ENCODE data around the gene OGA.

OGA gene

GRCh38 chr10:101760510-101760909 lies 57.7 kb downstream of the OGA start:
- no peak for DNase-seq (ENCODE audit: insufficient read length)
- FAIRE-seq = no peak
- no peak for TF ChIP-seq POLR2AphosphoS5 (IDR thresholded peaks at IDR 0.05; ENCODE audit: low read depth, low read length)
- no peak for TF ChIP-seq TAF1 (IDR thresholded peaks at IDR 0.05; ENCODE audit: borderline replicate concordance, low read depth, low read length)
- TF ChIP-seq POLR2A (IDR thresholded peaks at IDR 0.05; ENCODE audit: low read depth, low read length) = no peak

DNA sequence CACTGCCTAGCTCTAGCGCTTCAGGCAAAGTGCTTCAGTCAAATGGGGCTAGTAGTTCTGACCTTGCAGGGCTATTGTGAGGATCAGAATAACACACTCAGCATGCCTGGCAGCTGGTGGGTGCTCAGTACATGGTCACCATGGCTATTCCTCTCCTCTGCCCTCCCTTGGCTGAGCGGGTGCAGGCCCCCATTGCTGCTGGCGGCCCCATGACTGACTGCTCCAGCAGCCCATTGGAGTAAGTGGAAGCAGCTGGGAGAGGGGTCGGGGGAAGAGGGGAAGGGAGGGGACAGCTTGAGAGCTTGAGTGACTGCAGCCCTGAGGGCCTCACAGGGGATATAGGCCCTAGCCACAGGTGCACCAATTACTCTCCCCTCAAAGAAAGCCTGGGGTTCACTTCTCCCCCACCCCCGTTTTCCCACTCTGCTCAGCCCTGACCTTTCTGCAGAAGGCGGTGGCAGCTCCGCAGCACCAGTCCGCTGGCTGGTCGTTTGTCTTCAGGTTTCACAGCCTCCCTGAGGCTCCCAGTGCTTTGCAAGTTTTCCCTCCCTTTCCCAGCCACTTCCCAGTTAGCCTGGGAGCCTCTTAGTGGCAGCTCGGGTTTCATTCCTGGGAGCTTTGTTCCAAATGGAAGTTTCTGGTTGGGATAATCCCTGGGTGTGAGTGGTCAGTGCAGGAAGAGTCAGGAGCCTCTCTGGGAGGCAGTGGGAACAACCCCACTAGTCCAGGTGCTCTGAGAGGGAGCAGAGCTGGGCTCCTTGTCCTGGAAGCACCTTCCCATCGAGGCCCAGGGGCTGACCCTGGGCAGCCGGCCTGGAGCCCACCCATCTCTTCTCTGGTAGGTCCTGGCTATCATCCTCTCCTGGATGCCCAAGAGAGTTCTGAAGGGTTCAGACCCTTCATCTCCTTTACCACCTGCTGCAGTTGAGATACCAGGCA lies 58.7 kb downstream of the OGA start:
- TF ChIP-seq POLR2A (IDR thresholded peaks at IDR 0.05; ENCODE audit: low read depth, low read length) = no peak
- no peak for TF ChIP-seq TAF1 (IDR thresholded peaks at IDR 0.05; ENCODE audit: borderline replicate concordance, low read depth, low read length)
- no peak for TF ChIP-seq POLR2AphosphoS5 (IDR thresholded peaks at IDR 0.05; ENCODE audit: low read depth, low read length)
- FAIRE-seq (no peak), DNase-seq (ENCODE audit: insufficient read length) (no peak)

DNA sequence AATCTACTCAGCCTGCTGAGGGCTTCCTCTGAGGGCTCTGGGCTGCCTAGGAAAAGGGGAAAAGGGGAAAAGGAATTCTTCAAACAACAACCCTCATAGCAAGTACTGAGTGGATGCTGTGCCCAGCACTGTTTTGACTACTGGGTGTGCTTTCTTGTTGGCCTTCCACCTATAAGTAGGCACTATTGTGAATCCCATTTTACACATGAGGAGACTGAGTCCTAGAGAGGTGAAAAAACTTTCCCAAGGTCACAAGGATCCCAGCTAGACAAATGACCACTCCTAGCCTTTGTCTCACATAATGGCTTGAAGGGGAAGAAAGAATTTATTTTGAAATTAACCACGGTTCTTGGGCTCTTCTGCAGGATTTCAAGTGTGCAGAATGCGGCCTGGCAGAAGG lies 59.4 kb downstream of the OGA start:
- FAIRE-seq (no peak), DNase-seq (ENCODE audit: insufficient read length) (no peak)
- TF ChIP-seq TAF1 (IDR thresholded peaks at IDR 0.05; ENCODE audit: borderline replicate concordance, low read depth, low read length) (no peak), POLR2AphosphoS5 (IDR thresholded peaks at IDR 0.05; ENCODE audit: low read depth, low read length) (no peak), POLR2A (IDR thresholded peaks at IDR 0.05; ENCODE audit: low read depth, low read length) (no peak)

GRCh38 chr10:101752241-101752640 lies 66.0 kb downstream of the OGA start:
- DNase-seq (ENCODE audit: insufficient read length) (no peak), FAIRE-seq (no peak)
- TF ChIP-seq POLR2AphosphoS5 (IDR thresholded peaks at IDR 0.05; ENCODE audit: low read depth, low read length) (no peak), POLR2A (IDR thresholded peaks at IDR 0.05; ENCODE audit: low read depth, low read length) (no peak), TAF1 (IDR thresholded peaks at IDR 0.05; ENCODE audit: borderline replicate concordance, low read depth, low read length) (no peak)

DNA sequence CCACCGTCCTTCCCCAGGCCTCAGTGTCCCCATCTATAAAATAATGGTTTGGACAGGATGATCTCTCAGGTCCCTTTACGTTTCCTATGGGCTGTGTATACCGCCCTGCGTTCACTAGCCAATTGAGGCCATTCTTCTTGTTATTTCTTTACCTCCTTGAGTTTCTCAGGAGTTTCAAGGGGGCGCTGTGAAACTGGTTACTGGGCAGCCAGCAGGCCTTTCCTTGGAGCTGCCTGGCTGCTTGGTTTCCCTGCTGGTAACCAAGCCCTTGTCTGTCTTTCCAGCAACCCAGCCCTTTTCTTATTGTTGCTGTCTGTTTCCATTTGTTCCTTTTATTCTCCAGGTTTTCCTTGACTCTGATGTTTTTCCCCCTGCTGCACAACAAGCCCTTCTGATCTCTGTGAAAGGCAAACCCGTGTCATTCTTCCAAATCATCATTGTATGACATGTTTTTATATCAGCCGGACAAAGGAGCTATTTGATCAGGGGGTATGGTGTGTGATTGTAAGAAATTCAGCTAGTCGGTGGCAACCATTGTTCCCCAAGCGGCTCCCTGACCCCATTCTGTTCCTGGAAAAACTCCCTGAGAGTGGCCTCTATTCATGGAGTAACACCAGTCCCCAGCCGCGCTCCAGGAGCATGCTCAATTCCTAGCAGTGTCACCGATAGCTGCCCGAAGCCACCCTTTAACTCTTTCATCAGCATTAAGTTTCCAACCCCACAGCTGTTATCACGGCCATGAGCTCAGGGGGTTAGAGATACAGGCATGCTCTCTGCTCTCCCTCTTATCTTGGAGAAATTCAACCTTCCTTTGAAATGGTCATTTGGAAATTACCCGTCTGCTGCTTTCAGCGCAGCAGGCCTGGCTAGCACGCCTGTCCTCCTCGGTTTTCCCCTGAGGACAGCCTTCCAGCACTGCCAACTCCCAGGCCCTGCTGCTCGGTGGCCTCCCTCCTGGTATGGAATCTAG lies 68.9 kb downstream of the OGA start:
- no peak for TF ChIP-seq POLR2A (IDR thresholded peaks at IDR 0.05; ENCODE audit: low read depth, low read length)
- no peak for TF ChIP-seq TAF1 (IDR thresholded peaks at IDR 0.05; ENCODE audit: borderline replicate concordance, low read depth, low read length)
- no peak for DNase-seq (ENCODE audit: insufficient read length)
- FAIRE-seq = no peak

- no peak for FAIRE-seq
- DNase-seq (ENCODE audit: insufficient read length) = no peak
- TF ChIP-seq POLR2A (IDR thresholded peaks at IDR 0.05; ENCODE audit: low read depth, low read length) = no peak
- TF ChIP-seq POLR2AphosphoS5 (IDR thresholded peaks at IDR 0.05; ENCODE audit: low read depth, low read length) = no peak
- TF ChIP-seq TAF1 (IDR thresholded peaks at IDR 0.05; ENCODE audit: borderline replicate concordance, low read depth, low read length) = no peak
Measured at GRCh38 chr10:101748496-101748895, 69.7 kb downstream of the OGA start.

- FAIRE-seq (no peak), DNase-seq (ENCODE audit: insufficient read length) (no peak)
Measured at GRCh38 chr10:101745074-101745696, 73.1 kb downstream of the OGA start.

DNA sequence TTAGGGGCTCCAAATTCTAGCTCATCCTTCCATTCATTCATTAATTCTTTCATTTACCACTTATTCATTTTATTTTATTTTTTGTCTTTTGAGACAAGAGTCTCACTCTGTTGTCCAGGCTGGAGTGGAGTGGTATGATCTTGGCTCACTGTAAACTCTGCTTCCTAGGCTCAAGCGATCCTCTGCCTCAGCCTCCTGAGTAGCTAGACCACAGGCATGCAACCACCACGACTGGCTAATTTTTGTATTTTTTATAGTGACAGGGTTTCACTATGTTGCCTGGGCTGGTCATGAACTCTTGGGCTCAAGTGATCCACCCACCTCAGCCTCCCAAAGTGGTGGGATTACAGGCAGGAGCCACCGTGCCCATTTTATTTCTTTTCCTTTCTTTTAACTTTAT lies 74.0 kb downstream of the OGA start:
- FAIRE-seq = no peak
- no peak for DNase-seq (ENCODE audit: insufficient read length)
- no peak for TF ChIP-seq POLR2A (IDR thresholded peaks at IDR 0.05; ENCODE audit: low read depth, low read length)
- no peak for TF ChIP-seq POLR2AphosphoS5 (IDR thresholded peaks at IDR 0.05; ENCODE audit: low read depth, low read length)
- TF ChIP-seq TAF1 (IDR thresholded peaks at IDR 0.05; ENCODE audit: borderline replicate concordance, low read depth, low read length) = no peak

More at GRCh38 chr10:101745074-101745696, 73.1 kb downstream of the OGA start:
- TF ChIP-seq TAF1 (IDR thresholded peaks at IDR 0.05; ENCODE audit: borderline replicate concordance, low read depth, low read length) (no peak), POLR2A (IDR thresholded peaks at IDR 0.05; ENCODE audit: low read depth, low read length) (no peak), POLR2AphosphoS5 (IDR thresholded peaks at IDR 0.05; ENCODE audit: low read depth, low read length) (no peak)

- FAIRE-seq = no peak
- TF ChIP-seq TAF1 (IDR thresholded peaks at IDR 0.05; ENCODE audit: borderline replicate concordance, low read depth, low read length) = no peak
- no peak for TF ChIP-seq POLR2A (IDR thresholded peaks at IDR 0.05; ENCODE audit: low read depth, low read length)
- no peak for TF ChIP-seq POLR2AphosphoS5 (IDR thresholded peaks at IDR 0.05; ENCODE audit: low read depth, low read length)
Measured at GRCh38 chr10:101741938-101742337, 76.3 kb downstream of the OGA start.

DNA sequence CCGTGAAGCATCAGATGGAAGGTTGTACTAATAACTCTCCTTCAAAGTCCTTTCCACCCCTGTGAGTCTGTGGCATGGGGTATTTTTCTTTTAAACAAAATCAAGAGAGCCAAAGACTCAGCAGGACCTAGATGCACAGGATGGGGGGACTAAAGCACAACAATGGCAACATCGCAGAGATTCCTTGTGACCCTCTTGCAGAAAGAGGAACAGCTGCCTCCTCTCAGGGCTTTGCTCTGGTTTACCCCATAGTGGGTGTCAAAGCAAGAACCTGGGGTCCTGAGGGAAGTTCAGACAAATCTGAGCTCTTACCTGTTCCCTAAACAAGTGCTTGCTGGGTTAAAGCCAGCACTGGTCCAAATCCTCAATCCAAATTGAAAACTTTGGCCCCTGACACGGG lies 81.6 kb downstream of the OGA start:
- DNase-seq (ENCODE audit: insufficient read length) (no peak), FAIRE-seq (no peak)
- no peak for TF ChIP-seq TAF1 (IDR thresholded peaks at IDR 0.05; ENCODE audit: borderline replicate concordance, low read depth, low read length)

More at GRCh38 chr10:101741938-101742337, 76.3 kb downstream of the OGA start:
- no peak for DNase-seq (ENCODE audit: insufficient read length)

Data from GM12892 (cell line).